CD4-positive, alpha-beta T cell treated with Interleukin-21 for 1 hour (primary cell): Measurements from ENCODE around the gene CACNA2D3.

Experiments used
- DNase-seq: peaks from one replicate; pipeline ENCODE4 v3.0.0-alpha.2; 2020

CACNA2D3 gene

GRCh38 chr3:54866251-54866650, 743.9 kb downstream of the CACNA2D3 start:
- no peak for DNase-seq

DNA sequence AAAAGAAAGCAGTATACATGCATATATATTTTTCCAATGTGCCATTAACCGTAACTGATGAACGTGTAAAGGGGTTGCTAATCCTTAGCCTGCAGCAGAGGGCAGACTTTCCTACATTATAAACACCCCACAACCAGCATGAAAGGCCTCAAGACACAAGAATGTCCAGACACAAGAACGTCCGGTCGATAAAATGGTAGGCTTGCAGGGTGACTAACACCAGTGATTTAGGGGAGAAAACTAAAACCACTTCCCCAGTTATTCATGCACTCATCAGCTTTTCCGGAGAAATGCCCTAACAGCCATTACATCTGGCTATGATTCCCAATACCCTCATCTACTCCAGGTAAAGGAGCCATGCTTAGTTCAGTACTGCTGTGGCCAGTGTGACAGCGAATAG, 748.1 kb downstream of the CACNA2D3 start:
- no peak for DNase-seq

DNA sequence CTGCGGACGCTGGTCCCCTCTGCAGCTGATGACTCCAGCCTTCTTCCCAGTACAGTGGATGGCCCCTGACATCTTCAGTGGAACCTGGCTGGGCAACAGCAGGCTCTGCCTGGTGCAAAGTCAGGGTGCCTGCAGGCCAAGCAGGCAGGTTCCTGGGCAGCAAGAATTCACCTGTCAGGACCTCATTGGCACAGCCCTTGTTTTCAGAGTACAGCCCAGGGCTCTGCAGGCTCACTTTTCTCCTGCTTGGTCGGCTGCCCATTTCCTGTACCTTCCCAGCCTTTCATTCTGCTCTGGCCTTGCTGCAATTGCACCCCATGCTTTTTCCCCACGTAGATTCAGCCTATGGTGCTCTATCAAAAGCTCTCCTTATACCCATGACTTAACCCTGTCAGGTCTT, 749.5 kb downstream of the CACNA2D3 start:
- DNase-seq, result no peak

DNA sequence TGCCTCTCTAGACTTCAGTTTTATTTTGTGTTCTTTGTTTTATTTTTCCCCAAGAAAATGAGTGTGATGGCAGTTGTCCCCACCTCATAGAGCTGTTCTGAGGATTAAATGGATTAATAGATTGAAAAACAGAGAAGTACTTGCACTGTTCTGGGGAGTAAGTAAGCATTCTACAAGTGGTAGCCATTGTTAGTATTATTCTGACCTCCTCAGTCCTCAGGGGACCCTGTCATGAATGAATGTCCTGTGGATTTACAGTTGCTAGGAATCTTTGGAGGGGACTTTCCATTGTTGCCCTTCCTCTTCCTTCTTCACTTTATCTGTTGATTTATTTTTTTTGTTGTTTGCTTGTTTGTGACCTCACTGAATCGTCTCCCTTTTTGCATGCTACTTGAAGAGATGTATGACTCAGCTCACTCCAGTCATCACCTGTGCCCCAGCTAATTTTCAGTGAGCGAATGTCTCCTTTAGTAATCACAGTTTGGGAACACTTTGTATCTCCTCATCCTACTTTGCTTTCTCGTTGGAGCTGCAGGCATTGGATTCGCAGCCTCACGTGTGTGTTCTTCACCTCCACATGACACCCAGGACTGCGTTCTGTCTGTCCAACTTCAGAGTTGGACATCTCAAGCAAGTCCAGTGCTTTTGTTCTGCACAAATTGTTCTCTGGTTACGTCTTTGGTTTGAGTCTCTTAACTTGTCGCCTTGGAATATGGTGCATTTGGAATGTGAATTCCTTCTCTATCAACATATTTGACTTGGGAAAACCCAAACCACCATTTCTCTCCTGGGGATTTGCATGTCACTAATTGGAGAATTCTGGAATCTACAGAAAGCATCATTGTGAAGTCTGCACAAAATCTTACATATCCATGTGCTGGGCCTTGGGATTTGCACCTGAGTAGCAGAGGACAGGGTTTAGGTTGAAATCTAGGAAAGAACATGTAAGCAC, 751.0 kb downstream of the CACNA2D3 start:
- no peak for DNase-seq

GRCh38 chr3:54874816-54875556, 752.6 kb downstream of the CACNA2D3 start:
- DNase-seq, result no peak

GRCh38 chr3:54875596-54876268, 753.4 kb downstream of the CACNA2D3 start:
- no peak for DNase-seq

GRCh38 chr3:54876694-54877093, 754.3 kb downstream of the CACNA2D3 start:
- DNase-seq, result no peak

DNA sequence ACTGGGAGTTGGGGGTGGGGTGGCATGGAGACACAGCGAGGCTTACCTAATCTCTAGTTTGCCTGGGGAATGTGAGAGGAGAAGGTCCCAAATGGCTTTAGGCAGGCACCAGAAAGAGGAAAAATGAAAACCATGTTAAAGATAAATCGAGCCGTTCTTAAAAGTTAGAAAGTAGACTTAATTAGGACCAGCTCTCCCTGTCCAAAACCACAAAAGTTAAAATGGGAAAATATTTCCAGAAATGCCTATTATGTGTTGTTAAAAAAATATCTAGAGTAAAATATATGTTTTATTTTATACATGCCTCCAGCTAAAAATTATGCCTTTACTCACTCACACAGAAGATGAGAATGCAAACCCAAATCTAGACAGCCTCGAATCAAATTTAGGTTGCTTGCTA, 755.4 kb downstream of the CACNA2D3 start:
- no peak for DNase-seq

GRCh38 chr3:54878145-54878544, 755.8 kb downstream of the CACNA2D3 start:
- no peak for DNase-seq

- no peak for DNase-seq
These were observed 759.9 kb downstream of the CACNA2D3 start for GRCh38 chr3:54882129-54882833.

- no peak for DNase-seq
These were observed 765.8 kb downstream of the CACNA2D3 start for GRCh38 chr3:54888162-54888561.

DNA sequence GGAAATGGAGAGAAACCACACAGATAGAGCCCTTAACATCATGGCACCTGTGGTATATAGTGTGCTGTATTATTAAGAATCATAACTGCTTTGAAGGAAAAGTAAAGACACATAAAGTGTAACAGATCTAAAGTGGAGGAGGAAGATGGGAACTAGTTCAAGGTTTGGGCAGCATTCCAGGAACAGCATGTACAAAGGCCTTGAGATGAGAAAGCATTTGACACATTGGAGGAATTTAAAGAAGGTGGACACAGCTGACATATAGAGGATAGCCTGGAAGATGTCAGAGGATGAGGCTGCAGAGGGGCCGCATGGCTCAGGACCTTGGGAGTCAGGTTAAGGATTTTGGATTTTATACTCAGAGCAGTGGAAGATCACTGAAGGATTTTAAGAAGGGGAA, 766.5 kb downstream of the CACNA2D3 start:
- no peak for DNase-seq

- DNase-seq, result no peak
These were observed 767.4 kb downstream of the CACNA2D3 start for GRCh38 chr3:54889731-54890130.

GRCh38 chr3:54891540-54891897, 769.2 kb downstream of the CACNA2D3 start:
- no peak for DNase-seq

- no peak for DNase-seq
These were observed 769.8 kb downstream of the CACNA2D3 start for GRCh38 chr3:54892168-54892567.

DNA sequence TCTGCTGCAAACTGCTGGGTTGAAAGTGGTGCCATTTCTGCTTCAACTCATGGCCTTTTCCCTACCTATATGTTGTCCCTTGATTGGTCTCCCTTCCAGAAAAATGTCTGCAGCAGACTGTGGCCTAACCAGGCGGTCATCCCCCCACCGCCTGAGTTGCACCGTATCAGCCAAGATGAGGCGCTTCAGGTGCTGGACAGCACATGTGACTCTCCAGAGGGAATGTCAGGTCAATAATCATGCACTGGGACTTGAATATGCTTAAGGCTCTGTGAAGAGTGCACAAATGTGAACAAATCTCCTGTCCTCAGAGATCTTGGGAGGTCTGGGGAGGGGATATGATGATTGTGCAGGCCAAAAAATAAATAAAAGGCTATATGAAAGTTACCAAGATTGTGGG, 773.3 kb downstream of the CACNA2D3 start:
- no peak for DNase-seq

- DNase-seq, result no peak
These were observed 774.8 kb downstream of the CACNA2D3 start for GRCh38 chr3:54897028-54897711.

GRCh38 chr3:54899273-54899672, 776.9 kb downstream of the CACNA2D3 start:
- no peak for DNase-seq

GRCh38 chr3:54900838-54901591, 778.7 kb downstream of the CACNA2D3 start:
- no peak for DNase-seq

- DNase-seq, result no peak
These were observed 779.7 kb downstream of the CACNA2D3 start for GRCh38 chr3:54901906-54902685.
